T-helper 1 cell treated with Interleukin-12 subunit alpha and Interleukin-12 subunit beta and Interleukin-4 antibody, amounts not matched to agents 30 ng/mL and 1 ng/mL, for 36 hours (primary cell): ENCODE results near the gene ANKRD13C. TPM values are rescaled to one million over a fixed set of nuclear protein-coding genes. Genes with fewer than 3 reads are reported as not detected.
"Not testable (repeated sequence)": the region's sequence is repeated elsewhere in the genome, so short reads cannot be mapped to it uniquely, and the experiment has no call there.

Experiments used
- intact Hi-C: fragments of 100-400 bp; cut with micrococcal nuclease; formaldehyde crosslinking; loops from one replicate; pipeline ENCODE4 v1.15.1; 2024
- total RNA-seq: library from RNA; stranded (reverse); gene quantifications from 2 replicates; pipeline ENCODE4 v1.2.3, GENCODE V29; 2022

ANKRD13C gene
- total RNA-seq, 1 donor from 2014 or later: 28.8 TPM

- intact Hi-C loops: no loop called here
These were observed 7.3 kb upstream of the ANKRD13C start for GRCh38 chr1:70361727-70362398.

- intact Hi-C loops: no loop called here
These were observed 5.8 kb upstream of the ANKRD13C start for GRCh38 chr1:70360321-70360720.

- intact Hi-C loops: no loop called here
These were observed 4.5 kb upstream of the ANKRD13C start for GRCh38 chr1:70358921-70359564.

GRCh38 chr1:70355920-70356319 lies 1.4 kb upstream of the ANKRD13C start:
- intact Hi-C loops: no loop called here

GRCh38 chr1:70355111-70355407 lies 537 bp upstream of the ANKRD13C start:
- intact Hi-C loops: no loop called here

GRCh38 chr1:70353601-70354331 lies 756 bp downstream of the ANKRD13C start:
- intact Hi-C loops: loop anchor here (1.0 to 5.0 kb wide), 5 partner anchors 57 to 728 kb away; partner anchors contain the start of genes LRRC40, SRSF11 and ZRANB2

GRCh38 chr1:70353044-70353443 lies 1.5 kb downstream of the ANKRD13C start:
- intact Hi-C loops: loop anchor here (5.0 kb wide), 1 partner anchor 221 kb away; no protein-coding TSS in a partner anchor

GRCh38 chr1:70349799-70350198 lies 4.7 kb downstream of the ANKRD13C start:
- intact Hi-C loops: loop anchor here (5.0 kb wide), 1 partner anchor 217 kb away; no protein-coding TSS in a partner anchor

GRCh38 chr1:70348399-70349165 lies 5.9 kb downstream of the ANKRD13C start:
- intact Hi-C loops: no loop called here

GRCh38 chr1:70339644-70340043 lies 14.9 kb downstream of the ANKRD13C start:
- intact Hi-C loops: not testable (repeated sequence)

- intact Hi-C loops: no loop called here
These were observed 18.5 kb downstream of the ANKRD13C start for GRCh38 chr1:70336050-70336449.

- intact Hi-C loops: no loop called here
These were observed 20.1 kb downstream of the ANKRD13C start for GRCh38 chr1:70334436-70334835.

- intact Hi-C loops: no loop called here
These were observed 21.3 kb downstream of the ANKRD13C start for GRCh38 chr1:70333245-70333644.

GRCh38 chr1:70331962-70332361 lies 22.6 kb downstream of the ANKRD13C start:
- intact Hi-C loops: no loop called here

GRCh38 chr1:70327306-70328076 lies 27.0 kb downstream of the ANKRD13C start:
- intact Hi-C loops: no loop called here

GRCh38 chr1:70324683-70325082 lies 29.8 kb downstream of the ANKRD13C start:
- intact Hi-C loops: no loop called here

- intact Hi-C loops: no loop called here
These were observed 34.8 kb downstream of the ANKRD13C start for GRCh38 chr1:70319750-70320149.

GRCh38 chr1:70318191-70318590 lies 36.3 kb downstream of the ANKRD13C start:
- intact Hi-C loops: no loop called here

GRCh38 chr1:70317087-70317486 lies 37.4 kb downstream of the ANKRD13C start:
- intact Hi-C loops: no loop called here

GRCh38 chr1:70315782-70316181 lies 38.7 kb downstream of the ANKRD13C start:
- intact Hi-C loops: no loop called here
